CD1c-positive myeloid dendritic cell (primary cell): ENCODE data around the gene ZNF302.
A peak's percentile ranks its signal among the peaks of the same experiment; 100 is the strongest.
"Not testable (repeated sequence)": the region's sequence is repeated elsewhere in the genome, so short reads cannot be mapped to it uniquely, and the experiment has no call there.

Source experiments
- DNase-seq: peaks from one replicate; pipeline ENCODE4 v3.0.0-alpha.2; 2016; ENCODE audit errors: extremely low spot score

The ZNF302 gene

GRCh38 chr19:34671972-34672371 lies 5.5 kb upstream of the ZNF302 start:
- no peak for DNase-seq

GRCh38 chr19:34673590-34673989 lies 3.9 kb upstream of the ZNF302 start:
- DNase-seq: no peak

GRCh38 chr19:34675250-34675649 lies 2.2 kb upstream of the ZNF302 start:
- no peak for DNase-seq

- no peak for DNase-seq
Observed at GRCh38 chr19:34675919-34676318, 1.6 kb upstream of the ZNF302 start.

GRCh38 chr19:34676697-34677385 lies 637 bp upstream of the ZNF302 start, which contains the start of gene SCGB2B2:
Gene SCGB2B2 (minus strand): TSS chr19:34677159. CDS start chr19:34594563, 82,596 bp downstream.
- DNase-seq: no peak

GRCh38 chr19:34678085-34678412 lies 571 bp downstream of the ZNF302 start:
- DNase-seq: no peak

GRCh38 chr19:34678421-34678820 lies 943 bp downstream of the ZNF302 start:
- DNase-seq: no peak

GRCh38 chr19:34681478-34681877 lies 4.0 kb downstream of the ZNF302 start:
- no peak for DNase-seq

GRCh38 chr19:34685266-34685665 lies 7.8 kb downstream of the ZNF302 start:
- DNase-seq: not testable (repeated sequence)

- DNase-seq: no peak
Observed at GRCh38 chr19:34686455-34686854, 9.0 kb downstream of the ZNF302 start.

GRCh38 chr19:34687348-34687747 lies 9.9 kb downstream of the ZNF302 start:
- no peak for DNase-seq

- DNase-seq: no peak
Observed at GRCh38 chr19:34688592-34688991, 11.1 kb downstream of the ZNF302 start.

GRCh38 chr19:34690372-34690771 lies 12.9 kb downstream of the ZNF302 start:
- no peak for DNase-seq

GRCh38 chr19:34692549-34692948 lies 15.1 kb downstream of the ZNF302 start:
- DNase-seq: no peak

GRCh38 chr19:34707661-34708060 lies 30.2 kb downstream of the ZNF302 start:
- DNase-seq: no peak

GRCh38 chr19:34711890-34712289 lies 34.4 kb downstream of the ZNF302 start:
- no peak for DNase-seq

GRCh38 chr19:34712395-34713261 lies 35.1 kb downstream of the ZNF302 start:
- DNase-seq: peak; percentile 84

GRCh38 chr19:34713262-34713637 lies 35.8 kb downstream of the ZNF302 start:
- no peak for DNase-seq

GRCh38 chr19:34715357-34715756 lies 37.9 kb downstream of the ZNF302 start:
- DNase-seq: no peak

- no peak for DNase-seq
Observed at GRCh38 chr19:34722353-34722752, 44.9 kb downstream of the ZNF302 start.

- no peak for DNase-seq
Observed at GRCh38 chr19:34725400-34725799, 47.9 kb downstream of the ZNF302 start.

- no peak for DNase-seq
Observed at GRCh38 chr19:34731019-34731829, 53.7 kb downstream of the ZNF302 start.
